CD4-positive, alpha-beta T cell treated with Interleukin-15 for 4 hours (primary cell): Measurements from ENCODE around the gene RASSF5.
A peak's percentile ranks its signal among the peaks of the same experiment; 100 is the strongest.

Experiments
- DNase-seq: peaks from one replicate; pipeline ENCODE4 v3.0.0-alpha.2; 2020; ENCODE audit warnings: low spot score

The RASSF5 gene

GRCh38 chr1:206516728-206516990 lies 9.3 kb downstream of the RASSF5 start:
- no peak for DNase-seq

GRCh38 chr1:206517784-206518183 lies 10.5 kb downstream of the RASSF5 start:
- no peak for DNase-seq

- no peak for DNase-seq
These were observed 10.9 kb downstream of the RASSF5 start for GRCh38 chr1:206518206-206518605.

GRCh38 chr1:206518743-206519142 lies 11.4 kb downstream of the RASSF5 start:
- DNase-seq = no peak

GRCh38 chr1:206521127-206521526 lies 13.8 kb downstream of the RASSF5 start:
- no peak for DNase-seq

GRCh38 chr1:206521694-206522402 lies 14.5 kb downstream of the RASSF5 start:
- DNase-seq = no peak

- no peak for DNase-seq
These were observed 17.5 kb downstream of the RASSF5 start for GRCh38 chr1:206524739-206525364.

- no peak for DNase-seq
These were observed 19.0 kb downstream of the RASSF5 start for GRCh38 chr1:206526064-206526911.

GRCh38 chr1:206529425-206529824 lies 22.1 kb downstream of the RASSF5 start:
- no peak for DNase-seq

GRCh38 chr1:206532368-206532767 lies 25.0 kb downstream of the RASSF5 start:
- DNase-seq = no peak

GRCh38 chr1:206534552-206534951 lies 27.2 kb downstream of the RASSF5 start:
- DNase-seq = no peak

- DNase-seq = no peak
These were observed 28.5 kb downstream of the RASSF5 start for GRCh38 chr1:206535853-206536188.

- DNase-seq = no peak
These were observed 29.8 kb downstream of the RASSF5 start for GRCh38 chr1:206537141-206537540.

GRCh38 chr1:206538086-206538770 lies 30.9 kb downstream of the RASSF5 start:
- no peak for DNase-seq

- DNase-seq = no peak
These were observed 31.7 kb downstream of the RASSF5 start for GRCh38 chr1:206538901-206539640.

- DNase-seq = no peak
These were observed 32.9 kb downstream of the RASSF5 start for GRCh38 chr1:206540044-206540780.

GRCh38 chr1:206541236-206541833 lies 34.0 kb downstream of the RASSF5 start:
- DNase-seq = no peak

GRCh38 chr1:206544562-206545257 lies 37.4 kb downstream of the RASSF5 start:
- DNase-seq = peak; percentile 82

- DNase-seq = no peak
These were observed 38.0 kb downstream of the RASSF5 start for GRCh38 chr1:206545351-206545750.

- DNase-seq = no peak
These were observed 39.8 kb downstream of the RASSF5 start for GRCh38 chr1:206547104-206547503.
